Liver (tissue), 9 donors: ENCODE results near the gene URB1. TPM values are rescaled to one million over a fixed set of nuclear protein-coding genes. Genes with fewer than 3 reads are reported as not detected.

Source experiments
- DNase-seq: peaks from one replicate; pipeline ENCODE4 v3.0.0-alpha.2; 2017; ENCODE audit warnings: low spot score
- H3K27ac ChIP-seq, 2 donors: one replicate each; pipeline ENCODE4 v1.7.0; 2013; ENCODE audit warnings: inconsistent platforms in 2 of 2, low read length in 2 of 2, control low read depth in 1 of 2, low read depth in 1 of 2, mild to moderate bottlenecking in 1 of 2
- H3K27me3 ChIP-seq, 4 donors: one replicate each; pipeline versions ENCODE4 v1.6.1 to v1.7.0; 2013; ENCODE audit warnings: low read length in 3 of 4, inconsistent platforms in 1 of 4, mild to moderate bottlenecking in 1 of 4, moderate library complexity in 1 of 4; ENCODE audit not compliant: control insufficient read depth in 4 of 4, insufficient read depth in 4 of 4
- H3K36me3 ChIP-seq, 4 donors: one replicate each; pipeline versions ENCODE4 v1.6.1 to v1.7.0; 2013; ENCODE audit warnings: low read length in 3 of 4, mild to moderate bottlenecking in 3 of 4, low read depth in 1 of 4, moderate library complexity in 1 of 4; ENCODE audit not compliant: control insufficient read depth in 4 of 4, insufficient read depth in 3 of 4
- H3K4me1 ChIP-seq, 4 donors: one replicate each; pipeline versions ENCODE4 v1.6.1 to v1.7.0; 2013; ENCODE audit warnings: low read length in 3 of 4, mild to moderate bottlenecking in 3 of 4, moderate library complexity in 1 of 4; ENCODE audit not compliant: control insufficient read depth in 4 of 4, insufficient read depth in 4 of 4
- H3K4me3 ChIP-seq, 3 donors: one replicate each; pipeline versions ENCODE4 v1.6.1 to v1.7.0; 2013; ENCODE audit warnings: low read length in 3 of 3, control low read depth in 1 of 3, low read depth in 1 of 3, mild to moderate bottlenecking in 1 of 3
- H3K9ac ChIP-seq, 2 donors: one replicate each; pipeline ENCODE4 v1.7.0; 2013; ENCODE audit warnings: low read length in 2 of 2, mild to moderate bottlenecking in 2 of 2, moderate library complexity in 2 of 2, control low read depth in 1 of 2, low read depth in 1 of 2
- H3K9me3 ChIP-seq, 4 donors: one replicate each; pipeline versions ENCODE4 v1.6.1 to v1.7.0; 2013; ENCODE audit warnings: low read length in 3 of 4; ENCODE audit not compliant: control insufficient read depth in 4 of 4
- ATF3 ChIP-seq: IDR thresholded peaks from 2 replicates; pipeline ENCODE4 v1.6.1; 2016; ENCODE audit warnings: antibody characterized with exemption
- EGR1 ChIP-seq, 2 donors: IDR thresholded peaks; 2 replicates each; pipeline ENCODE4 v1.6.1; 2016 to 2018; ENCODE audit warnings: antibody characterized with exemption in 2 of 2, low read depth in 2 of 2
- FOXA1 ChIP-seq: IDR thresholded peaks from 2 replicates; pipeline ENCODE4 v1.6.1; 2016; ENCODE audit warnings: antibody characterized with exemption
- FOXA2 ChIP-seq: IDR thresholded peaks from 2 replicates; pipeline ENCODE4 v1.6.1; 2016; ENCODE audit warnings: antibody characterized with exemption
- GABPA ChIP-seq, 2 donors: IDR thresholded peaks in 1 of 2; conservative IDR thresholded peaks in 1 of 2; 2 replicates each; pipeline ENCODE4 v1.6.1; 2016; ENCODE audit warnings: antibody characterized with exemption in 2 of 2, mild to moderate bottlenecking in 1 of 2, moderate library complexity in 1 of 2
- HNF4A ChIP-seq, 2 donors: conservative IDR thresholded peaks; 2 replicates each; pipeline ENCODE4 v1.6.1; 2016; ENCODE audit warnings: antibody characterized with exemption in 2 of 2, mild to moderate bottlenecking in 2 of 2
- HNF4G ChIP-seq: IDR thresholded peaks from 2 replicates; pipeline ENCODE4 v1.6.1; 2016; ENCODE audit warnings: antibody characterized with exemption
- JUND ChIP-seq, 2 donors: IDR thresholded peaks; 2 replicates each; pipeline ENCODE4 v1.6.1; 2016; ENCODE audit warnings: antibody characterized with exemption in 2 of 2
- NR2F2 ChIP-seq: IDR thresholded peaks from 2 replicates; pipeline ENCODE4 v1.6.1; 2016; ENCODE audit warnings: antibody characterized with exemption
- RAD21 ChIP-seq, 2 donors: IDR thresholded peaks; 2 replicates each; pipeline ENCODE4 v1.6.1; 2016; ENCODE audit warnings: antibody characterized with exemption in 2 of 2, mild to moderate bottlenecking in 2 of 2
- REST ChIP-seq: IDR thresholded peaks from 2 replicates; pipeline ENCODE4 v1.6.1; 2016; ENCODE audit warnings: antibody characterized with exemption, mild to moderate bottlenecking
- RXRA ChIP-seq, 2 donors: IDR thresholded peaks; 2 replicates each; pipeline ENCODE4 v1.6.1; 2017 to 2018; ENCODE audit warnings: antibody characterized with exemption in 2 of 2, mild to moderate bottlenecking in 1 of 2
- SP1 ChIP-seq: IDR thresholded peaks from 2 replicates; pipeline ENCODE4 v1.6.1; 2018; ENCODE audit warnings: antibody characterized with exemption, mild to moderate bottlenecking
- TAF1 ChIP-seq: conservative IDR thresholded peaks from 2 replicates; pipeline ENCODE4 v1.6.1; 2016; ENCODE audit warnings: antibody characterized with exemption, mild to moderate bottlenecking
- YY1 ChIP-seq: IDR thresholded peaks from 2 replicates; pipeline ENCODE4 v1.6.1; 2016; ENCODE audit warnings: antibody characterized with exemption, mild to moderate bottlenecking
- WGBS: extraction: QIAGEN DNeasy Blood & Tissue Kit; methylation state at CpG from one replicate; pipeline ENCODE4 v1.1.7; 2013; 5-methylcytosine and 5-hydroxymethylcytosine counted together
- polyA plus RNA-seq, 2 donors: library from polyadenylated mRNA; stranded (reverse) in 1 of 2; unstranded in 1 of 2; fragments of 200-250 nt in 1 of 2; fragments of >200 nt in 1 of 2; fragmentation: Nextera tagmentation in 1 of 2; extraction: Ambion mirVana in 1 of 2; gene quantifications; one replicate each; pipeline versions ENCODE4 v1.2.1 to v1.2.3, GENCODE V29; 2013 to 2015
- total RNA-seq, 2 donors: library from RNA; depleted of rRNA; stranded (reverse); fragments of >200 nt; gene quantifications; one replicate each; pipeline ENCODE4 v1.2.3, GENCODE V29; 2014
- TF ChIP-seq, protein P1 (sequence below): IDR thresholded peaks from 2 replicates; pipeline ENCODE4 v1.6.1; 2016; ENCODE audit warnings: antibody characterized with exemption
- donor health status: healthy.
- donor health status: healthy.
- donor health status: healthy.
- donor health status: healthy.
- donor health status: healthy.

Gene URB1
- total and polyA plus RNA-seq, 4 donors = 2.8 to 14.5 (median 7.1) TPM

DNA sequence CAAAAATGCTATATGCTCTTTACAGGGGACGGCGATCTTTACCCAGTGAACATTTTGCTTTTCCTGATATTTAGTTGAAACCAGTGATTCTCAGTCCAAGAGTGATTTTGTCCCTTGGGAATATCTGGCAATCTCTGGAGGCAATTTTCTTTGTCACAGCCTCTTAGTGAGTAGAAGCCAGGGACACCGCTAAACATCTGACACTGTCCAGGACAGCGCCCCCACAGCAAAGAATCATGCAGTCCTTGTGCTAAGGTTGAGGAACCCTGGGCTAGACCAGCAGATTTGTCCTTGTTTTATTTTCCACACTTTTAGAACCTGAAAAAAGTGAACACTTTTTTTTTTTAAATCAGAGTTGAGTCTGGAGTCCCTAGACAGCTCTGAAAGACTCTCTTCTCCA lies 32.8 kb upstream of the URB1 start:
- Histone ChIP-seq H3K9me3 (no peaks in the 10 kb centered on the region), H3K4me1 (no peaks in the 10 kb centered on the region), H3K4me3 (no peak overlapping the region), H3K36me3 (no peaks in the 10 kb centered on the region), H3K27ac (no peak overlapping the region), H3K27me3 (no peaks in the 10 kb centered on the region), H3K9ac (no peak overlapping the region)
- DNase-seq = no peak
- no peak for TF ChIP-seq JUND (IDR thresholded peaks at IDR 0.05)
- TF ChIP-seq YY1 = no peak
- TF ChIP-seq FOXA1 = no peak
- no peak for TF ChIP-seq FOXA2
- TF ChIP-seq EGR1 (IDR thresholded peaks at IDR 0.05; ENCODE audit: low read depth in 2 of 2) = no peak
- TF ChIP-seq TAF1 = no peak
- TF ChIP-seq REST = no peak
- TF ChIP-seq, protein P1, sequence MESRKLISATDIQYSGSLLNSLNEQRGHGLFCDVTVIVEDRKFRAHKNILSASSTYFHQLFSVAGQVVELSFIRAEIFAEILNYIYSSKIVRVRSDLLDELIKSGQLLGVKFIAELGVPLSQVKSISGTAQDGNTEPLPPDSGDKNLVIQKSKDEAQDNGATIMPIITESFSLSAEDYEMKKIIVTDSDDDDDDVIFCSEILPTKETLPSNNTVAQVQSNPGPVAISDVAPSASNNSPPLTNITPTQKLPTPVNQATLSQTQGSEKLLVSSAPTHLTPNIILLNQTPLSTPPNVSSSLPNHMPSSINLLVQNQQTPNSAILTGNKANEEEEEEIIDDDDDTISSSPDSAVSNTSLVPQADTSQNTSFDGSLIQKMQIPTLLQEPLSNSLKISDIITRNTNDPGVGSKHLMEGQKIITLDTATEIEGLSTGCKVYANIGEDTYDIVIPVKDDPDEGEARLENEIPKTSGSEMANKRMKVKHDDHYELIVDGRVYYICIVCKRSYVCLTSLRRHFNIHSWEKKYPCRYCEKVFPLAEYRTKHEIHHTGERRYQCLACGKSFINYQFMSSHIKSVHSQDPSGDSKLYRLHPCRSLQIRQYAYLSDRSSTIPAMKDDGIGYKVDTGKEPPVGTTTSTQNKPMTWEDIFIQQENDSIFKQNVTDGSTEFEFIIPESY = no peak
- no peak for TF ChIP-seq GABPA (IDR thresholded peaks at IDR 0.05 in 1 of 2, conservative IDR thresholded peaks at IDR 0.05 in 1 of 2)
- TF ChIP-seq HNF4A (conservative IDR thresholded peaks at IDR 0.05) = no peak
- no peak for TF ChIP-seq HNF4G
- TF ChIP-seq SP1 = no peak
- no peak for TF ChIP-seq NR2F2
- no peak for TF ChIP-seq ATF3
- no peak for TF ChIP-seq RAD21 (IDR thresholded peaks at IDR 0.05)
- no peak for TF ChIP-seq RXRA (IDR thresholded peaks at IDR 0.05)
- WGBS = 94% methylated on average over 4 of the region's 4 CpGs

GRCh38 chr21:32424674-32425073 lies 31.9 kb upstream of the URB1 start:
- no peak for DNase-seq
- H3K27me3 ChIP-seq = no peaks in the 10 kb centered on the region
- no peak overlapping the region for H3K9ac ChIP-seq
- no peaks in the 10 kb centered on the region for H3K9me3 ChIP-seq
- no peak overlapping the region for H3K27ac ChIP-seq
- WGBS = 90% methylated on average over 5 of the region's 5 CpGs
- TF ChIP-seq NR2F2 (no peak), JUND (IDR thresholded peaks at IDR 0.05) (no peak)
- no peak overlapping the region for H3K4me3 ChIP-seq
- H3K4me1 ChIP-seq = no peaks in the 10 kb centered on the region
- no peaks in the 10 kb centered on the region for H3K36me3 ChIP-seq
